ENCODE data around the gene SLA2.

The SLA2 gene

GRCh38 chr20:36607586-36608387 lies 38.2 kb downstream of the SLA2 start:
- no peak for DNase-seq (ENCODE audit: low spot score)

- DNase-seq (ENCODE audit: low spot score) = no peak
Observed at GRCh38 chr20:36606158-36607066, 39.6 kb downstream of the SLA2 start.

GRCh38 chr20:36605399-36606157 lies 40.4 kb downstream of the SLA2 start, which contains the start of gene RAB5IF:
Gene RAB5IF, plus strand, starts transcription at chr20:36605779. Its CDS starts 173 bp downstream, at chr20:36605952.
- DNase-seq (ENCODE audit: low spot score) = peak; percentile 97

GRCh38 chr20:36604952-36605398 lies 41.0 kb downstream of the SLA2 start:
- no peak for DNase-seq (ENCODE audit: low spot score)

- DNase-seq (ENCODE audit: low spot score) = no peak
Observed at GRCh38 chr20:36601540-36601939, 44.5 kb downstream of the SLA2 start.

GRCh38 chr20:36599912-36600345 lies 46.1 kb downstream of the SLA2 start:
- DNase-seq (ENCODE audit: low spot score) = no peak

GRCh38 chr20:36593347-36593929 lies 52.6 kb downstream of the SLA2 start:
- no peak for DNase-seq (ENCODE audit: low spot score)

GRCh38 chr20:36591854-36592641 lies 53.9 kb downstream of the SLA2 start:
- DNase-seq (ENCODE audit: low spot score) = no peak

- DNase-seq (ENCODE audit: low spot score) = no peak
Observed at GRCh38 chr20:36591281-36591680, 54.7 kb downstream of the SLA2 start.

- DNase-seq (ENCODE audit: low spot score) = no peak
Observed at GRCh38 chr20:36587388-36588070, 58.5 kb downstream of the SLA2 start.

- peak; percentile 100 for DNase-seq (ENCODE audit: low spot score)
Observed at GRCh38 chr20:36585410-36586125, 60.4 kb downstream of the SLA2 start.

- DNase-seq (ENCODE audit: low spot score) = no peak
Observed at GRCh38 chr20:36584018-36584481, 61.9 kb downstream of the SLA2 start.

- DNase-seq (ENCODE audit: low spot score) = no peak
Observed at GRCh38 chr20:36582821-36583220, 63.2 kb downstream of the SLA2 start.

GRCh38 chr20:36582322-36582721 lies 63.7 kb downstream of the SLA2 start:
- no peak for DNase-seq (ENCODE audit: low spot score)

GRCh38 chr20:36579996-36580545 lies 65.9 kb downstream of the SLA2 start:
- peak; percentile 82 for DNase-seq (ENCODE audit: low spot score)

- DNase-seq (ENCODE audit: low spot score) = no peak
Observed at GRCh38 chr20:36578356-36579041, 67.5 kb downstream of the SLA2 start.

- no peak for DNase-seq (ENCODE audit: low spot score)
Observed at GRCh38 chr20:36576081-36576445, 69.9 kb downstream of the SLA2 start.

GRCh38 chr20:36574366-36575135 lies 71.4 kb downstream of the SLA2 start:
- no peak for DNase-seq (ENCODE audit: low spot score)
